DND-41 (cell line): ENCODE data around the gene GPR119.

Experiments used
- ATAC-seq: fragments of 200-7000 bp; cut with Tn5 transposase; 3 replicates; pipeline ENCODE4 v1.9.1; 2021; ENCODE audit warnings: low read depth; ENCODE audit not compliant: insufficient read depth
- DNase-seq: peaks from one replicate; pipeline ENCODE4 v3.0.0-alpha.2; 2020
- H2AFZ ChIP-seq: 2 replicates; pipeline ENCODE4 v1.6.0; 2012; ENCODE audit warnings: low read depth, low read length
- H3K27ac ChIP-seq: 2 replicates; pipeline ENCODE4 v1.5.1; 2012; ENCODE audit warnings: low read length, inconsistent platforms
- H3K27me3 ChIP-seq: fragments of 200-600 bp; sonication (generic); 2 replicates; pipeline ENCODE4 v1.6.0; 2012; ENCODE audit warnings: low read length, mild to moderate bottlenecking, inconsistent platforms; ENCODE audit not compliant: insufficient read depth, poor library complexity
- H3K36me3 ChIP-seq: 2 replicates; pipeline ENCODE4 v1.5.1; 2012; ENCODE audit warnings: low read length, inconsistent platforms; ENCODE audit not compliant: insufficient read depth
- H3K4me1 ChIP-seq: 2 replicates; pipeline ENCODE4 v1.5.1; 2012; ENCODE audit warnings: mild to moderate bottlenecking, low read length; ENCODE audit not compliant: insufficient read depth
- H3K4me2 ChIP-seq: 2 replicates; pipeline ENCODE4 v1.6.0; 2012; ENCODE audit warnings: mild to moderate bottlenecking, moderate library complexity, low read length, inconsistent platforms; ENCODE audit not compliant: insufficient read depth
- H3K4me3 ChIP-seq, 2 experiments: fragments of 200-600 bp in 1 of 2; shearing (Covaris generic) in 1 of 2; 2 replicates each; pipeline ENCODE4 v1.5.1; 2012 to 2016; ENCODE audit warnings: inconsistent platforms in 2 of 2, low read length in 2 of 2, mild to moderate bottlenecking in 2 of 2, low read depth in 1 of 2, moderate library complexity in 1 of 2
- H3K79me2 ChIP-seq: 2 replicates; pipeline ENCODE4 v1.6.0; 2012; ENCODE audit warnings: low read length, inconsistent platforms; ENCODE audit not compliant: insufficient read depth
- H3K9ac ChIP-seq: 2 replicates; pipeline ENCODE4 v1.6.0; 2012; ENCODE audit warnings: low read depth, mild to moderate bottlenecking, inconsistent platforms, low read length, moderate library complexity
- H3K9me3 ChIP-seq: 2 replicates; pipeline ENCODE4 v1.5.1; 2012; ENCODE audit warnings: low read length, moderate library complexity, mild to moderate bottlenecking, inconsistent platforms; ENCODE audit not compliant: insufficient read depth, severe bottlenecking
- H4K20me1 ChIP-seq: 2 replicates; pipeline ENCODE4 v1.6.0; 2012; ENCODE audit warnings: low read length; ENCODE audit not compliant: insufficient read depth
- EZH2 ChIP-seq: IDR thresholded peaks from 3 replicates; pipeline ENCODE4 v1.6.1; 2012; ENCODE audit warnings: borderline replicate concordance, low read depth, mild to moderate bottlenecking, moderate library complexity, low read length, inconsistent platforms; ENCODE audit not compliant: severe bottlenecking
- TF ChIP-seq, protein P1 (sequence below): IDR thresholded peaks from 2 replicates; pipeline ENCODE4 v1.5.1; 2012; ENCODE audit warnings: borderline replicate concordance, low read length, moderate library complexity, mild to moderate bottlenecking; ENCODE audit not compliant: poor library complexity, severe bottlenecking; ENCODE audit errors: extremely low read depth

GPR119 gene

DNA sequence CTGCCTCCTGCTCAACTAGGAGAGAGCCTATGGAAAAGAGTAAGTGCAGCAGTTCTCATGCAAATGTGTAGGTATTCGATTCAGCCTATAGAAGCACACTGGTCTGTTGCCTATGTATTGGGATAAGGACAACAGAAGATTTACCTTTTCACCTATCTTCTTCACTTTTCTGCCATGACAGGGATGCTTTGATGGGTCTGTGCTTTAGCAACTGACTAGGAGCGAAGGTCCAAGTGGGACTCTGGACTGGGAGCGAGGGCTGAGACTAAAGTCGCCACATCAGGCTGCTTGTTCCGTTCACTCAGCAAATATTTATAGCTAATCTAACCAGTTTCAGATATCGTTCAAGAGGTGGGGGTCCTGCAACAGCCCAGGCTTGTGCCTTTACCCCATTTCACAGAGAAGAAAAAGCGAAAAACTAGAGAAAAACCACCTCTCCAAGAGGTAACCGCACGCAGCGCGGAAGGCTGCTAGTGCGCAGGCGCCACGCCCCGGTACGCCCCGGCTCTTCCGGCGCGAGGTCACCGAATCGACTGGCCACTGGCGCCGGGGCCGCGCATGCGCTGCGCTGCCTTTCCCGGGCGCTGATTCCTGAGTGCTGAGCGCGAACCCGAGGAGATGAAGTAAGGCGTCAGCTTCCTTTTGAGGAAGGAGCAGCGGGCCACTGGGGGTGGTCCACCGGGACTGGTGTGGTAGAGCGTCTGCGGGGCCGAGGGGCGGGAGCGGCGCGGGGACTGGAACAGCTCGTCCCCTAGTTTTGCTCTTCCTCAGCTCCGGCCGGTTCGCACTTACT, 16.1 kb upstream of the GPR119 start, which contains the start of gene RBMX2:
Gene RBMX2, plus strand, starts transcription at position 573 of the 793 bp plus-strand sequence. Its CDS starts 46 bp downstream, at position 619.
- no peaks in the 10 kb centered on the region for H3K27me3 ChIP-seq
- TF ChIP-seq EZH2, result no peak
- TF ChIP-seq, protein P1, sequence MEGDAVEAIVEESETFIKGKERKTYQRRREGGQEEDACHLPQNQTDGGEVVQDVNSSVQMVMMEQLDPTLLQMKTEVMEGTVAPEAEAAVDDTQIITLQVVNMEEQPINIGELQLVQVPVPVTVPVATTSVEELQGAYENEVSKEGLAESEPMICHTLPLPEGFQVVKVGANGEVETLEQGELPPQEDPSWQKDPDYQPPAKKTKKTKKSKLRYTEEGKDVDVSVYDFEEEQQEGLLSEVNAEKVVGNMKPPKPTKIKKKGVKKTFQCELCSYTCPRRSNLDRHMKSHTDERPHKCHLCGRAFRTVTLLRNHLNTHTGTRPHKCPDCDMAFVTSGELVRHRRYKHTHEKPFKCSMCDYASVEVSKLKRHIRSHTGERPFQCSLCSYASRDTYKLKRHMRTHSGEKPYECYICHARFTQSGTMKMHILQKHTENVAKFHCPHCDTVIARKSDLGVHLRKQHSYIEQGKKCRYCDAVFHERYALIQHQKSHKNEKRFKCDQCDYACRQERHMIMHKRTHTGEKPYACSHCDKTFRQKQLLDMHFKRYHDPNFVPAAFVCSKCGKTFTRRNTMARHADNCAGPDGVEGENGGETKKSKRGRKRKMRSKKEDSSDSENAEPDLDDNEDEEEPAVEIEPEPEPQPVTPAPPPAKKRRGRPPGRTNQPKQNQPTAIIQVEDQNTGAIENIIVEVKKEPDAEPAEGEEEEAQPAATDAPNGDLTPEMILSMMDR, result no peak
- H3K4me3 ChIP-seq, result peak within 1 kb of the TSS; percentile 30 to 86

DNA sequence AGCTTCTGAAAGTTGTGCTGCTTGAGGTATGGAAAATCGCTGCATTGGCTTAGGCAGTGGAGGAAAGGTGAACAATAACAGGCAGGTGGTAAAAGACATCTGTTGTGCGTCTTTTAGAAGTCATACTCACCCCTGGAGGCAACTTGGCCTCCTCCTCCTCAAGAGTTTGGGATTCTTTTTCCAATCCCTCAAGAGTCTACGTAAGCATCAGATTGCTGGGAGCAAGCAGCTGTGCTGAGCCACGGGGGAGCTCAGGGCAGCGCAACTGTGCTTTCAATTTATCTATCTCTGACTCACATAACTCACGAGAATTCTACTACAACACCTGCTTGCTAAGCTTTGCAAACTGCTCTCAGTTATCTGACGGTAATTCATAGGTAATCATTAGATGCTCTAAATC, 9.9 kb upstream of the GPR119 start:
- Histone ChIP-seq H3K27me3 (no peaks in the 10 kb centered on the region), H3K79me2 (no peaks in the 10 kb centered on the region), H3K4me3 (no peak overlapping the region), H3K4me2 (no peak overlapping the region), H2AFZ (no peak overlapping the region), H3K9ac (no peak overlapping the region), H3K36me3 (no peaks in the 10 kb centered on the region), H4K20me1 (no peaks in the 10 kb centered on the region), H3K27ac (no peak overlapping the region), H3K4me1 (no peaks in the 10 kb centered on the region), H3K9me3 (no peaks in the 10 kb centered on the region)
- DNase-seq, result no peak
- TF ChIP-seq, protein P1, result no peak
- no peak for TF ChIP-seq EZH2
- ATAC-seq, result no peak

More for the DNA sequence above, 16.1 kb upstream of the GPR119 start, which contains the start of gene RBMX2:
- peak within 1 kb of the TSS; percentile 58 for H3K9ac ChIP-seq
- ATAC-seq (peak; percentile 94), DNase-seq (peak; percentile 76)
- H2AFZ ChIP-seq, result peak within 1 kb of the TSS; percentile 91
- no peaks in the 10 kb centered on the region for H3K9me3 ChIP-seq
- H3K79me2 ChIP-seq, result peaks cover 29% of the 10 kb centered on the region
- no peaks in the 10 kb centered on the region for H4K20me1 ChIP-seq
- peak within 1 kb of the TSS; percentile 73 for H3K27ac ChIP-seq
- H3K4me2 ChIP-seq, result peak within 1 kb of the TSS; percentile 89
- peaks cover 28% of the 10 kb centered on the region for H3K4me1 ChIP-seq
- H3K36me3 ChIP-seq, result peaks cover 13% of the 10 kb centered on the region

- DNase-seq, result peak; percentile 14
Measured at GRCh38 chrX:130393451-130394074, 8.1 kb upstream of the GPR119 start.

More at GRCh38 chrX:130393451-130394074, 8.1 kb upstream of the GPR119 start:
- H3K9ac ChIP-seq, result no peak overlapping the region
- H3K4me3 ChIP-seq, result no peak overlapping the region
- no peak overlapping the region for H3K4me2 ChIP-seq
- H3K9me3 ChIP-seq, result no peaks in the 10 kb centered on the region
- H3K36me3 ChIP-seq, result no peaks in the 10 kb centered on the region
- no peak overlapping the region for H3K27ac ChIP-seq
- H3K27me3 ChIP-seq, result no peaks in the 10 kb centered on the region
- H4K20me1 ChIP-seq, result no peaks in the 10 kb centered on the region
- no peaks in the 10 kb centered on the region for H3K79me2 ChIP-seq
- H3K4me1 ChIP-seq, result no peaks in the 10 kb centered on the region
- no peak for ATAC-seq
- no peak overlapping the region for H2AFZ ChIP-seq
- no peak for TF ChIP-seq EZH2
- TF ChIP-seq, protein P1, result peak; percentile 67
